K562 (cell line): ENCODE data around the gene SYNJ2.

Experiments used
- ATF3 ChIP-seq, 2 experiments: fragments of 450-650 bp in 1 of 2; sonication (generic) in 1 of 2; formaldehyde crosslinking in 1 of 2; IDR thresholded peaks in 1 of 2; conservative IDR thresholded peaks in 1 of 2; 2 replicates each; pipeline versions ENCODE4 v1.6.1 to v1.8.1; 2016 to 2023; ENCODE audit warnings: mild to moderate bottlenecking in 2 of 2, moderate library complexity in 2 of 2, inconsistent platforms in 1 of 2, missing genetic modification reagents in 1 of 2
- E2F3 ChIP-seq: fragments of 250-450 bp; sonication (Bioruptor Pico); IDR thresholded peaks from 2 replicates; pipeline ENCODE4 v1.4.0; 2020; ENCODE audit warnings: mild to moderate bottlenecking
- NFXL1 ChIP-seq: fragments of 450-650 bp; formaldehyde crosslinking; IDR thresholded peaks from 2 replicates; pipeline ENCODE4 v1.4.0; 2021; ENCODE audit warnings: mild to moderate bottlenecking

- no peak for TF ChIP-seq NFXL1 (CRISPR knock-in tag)
- TF ChIP-seq E2F3, result no peak
- TF ChIP-seq ATF3 (IDR thresholded peaks at IDR 0.05), result peak; percentile 68
- no peak for TF ChIP-seq ATF3 (CRISPR knock-in tag; conservative IDR thresholded peaks at IDR 0.05)
Measured at GRCh38 chr6:157974341-157974894, 7.2 kb upstream of the SYNJ2 start.
